ENCODE results near the gene HPSE2. TPM values are rescaled to one million over a fixed set of nuclear protein-coding genes. Genes with fewer than 3 reads are reported as not detected.

HPSE2 gene
- total and polyA plus RNA-seq, 12 donors: 0.04 to 0.24 (median 0.13) TPM; not detected in 6

DNA sequence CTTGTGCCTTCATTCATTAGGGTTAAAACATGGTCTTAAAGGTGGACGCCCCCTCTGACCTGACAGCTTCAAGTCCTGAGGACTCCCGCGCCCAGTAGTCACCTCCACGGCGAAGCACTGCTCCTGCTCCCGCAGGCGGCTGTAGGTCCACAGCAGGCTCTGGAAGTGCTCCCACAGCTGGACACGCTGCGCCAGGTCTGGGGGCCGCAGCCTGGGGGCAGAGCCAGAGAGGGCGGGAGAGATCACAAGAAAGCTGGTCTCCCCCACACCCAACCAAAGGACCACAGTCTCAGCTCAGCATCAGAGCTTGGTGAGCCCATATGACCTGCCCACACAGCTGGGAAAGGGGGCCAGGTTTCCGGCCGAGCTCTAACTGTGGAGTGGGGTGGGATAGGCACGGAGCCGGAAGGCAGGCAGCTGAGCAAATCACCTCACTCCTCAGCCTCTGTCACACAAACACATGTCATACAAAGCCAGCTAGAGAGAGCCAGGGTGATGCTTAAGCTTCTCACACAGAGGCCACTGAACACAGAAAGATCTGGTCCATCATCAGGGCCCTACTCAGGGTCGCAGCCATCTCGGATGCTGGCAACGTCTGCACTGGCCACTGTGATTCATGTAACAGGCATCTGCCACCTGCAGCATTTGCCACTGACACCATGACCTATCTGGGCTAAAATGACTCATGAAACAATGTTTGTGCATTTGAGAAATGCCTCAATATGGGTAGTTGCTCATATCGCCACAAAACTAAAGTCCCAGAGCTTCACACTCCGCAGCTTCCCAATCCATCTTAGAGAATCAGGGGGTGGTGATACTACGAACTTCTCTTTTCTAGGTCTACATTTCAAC is 801.5 kb downstream of the HPSE2 start:
- Histone ChIP-seq H3K4me3 (no peak overlapping the region), H3K27me3 (no peaks in the 10 kb centered on the region), H3K36me3 (peaks cover 6 to 97% (median 44%) of the 10 kb centered on the region in 9 donors), H3K9me3 (peaks cover 0 to 18% (median 0%) of the 10 kb centered on the region in 11 donors), H3K4me1 (peaks cover 0 to 16% (median 6%) of the 10 kb centered on the region in 9 donors), H3K27ac (no peak overlapping the region)
- ATAC-seq (no peak), DNase-seq (no peak)
- intact Hi-C loops (cut with DNase I): no loop called here
- WGBS, 2 donors: 95% methylated on average over 21 of the region's 21 CpGs
- TF ChIP-seq, protein P1, sequence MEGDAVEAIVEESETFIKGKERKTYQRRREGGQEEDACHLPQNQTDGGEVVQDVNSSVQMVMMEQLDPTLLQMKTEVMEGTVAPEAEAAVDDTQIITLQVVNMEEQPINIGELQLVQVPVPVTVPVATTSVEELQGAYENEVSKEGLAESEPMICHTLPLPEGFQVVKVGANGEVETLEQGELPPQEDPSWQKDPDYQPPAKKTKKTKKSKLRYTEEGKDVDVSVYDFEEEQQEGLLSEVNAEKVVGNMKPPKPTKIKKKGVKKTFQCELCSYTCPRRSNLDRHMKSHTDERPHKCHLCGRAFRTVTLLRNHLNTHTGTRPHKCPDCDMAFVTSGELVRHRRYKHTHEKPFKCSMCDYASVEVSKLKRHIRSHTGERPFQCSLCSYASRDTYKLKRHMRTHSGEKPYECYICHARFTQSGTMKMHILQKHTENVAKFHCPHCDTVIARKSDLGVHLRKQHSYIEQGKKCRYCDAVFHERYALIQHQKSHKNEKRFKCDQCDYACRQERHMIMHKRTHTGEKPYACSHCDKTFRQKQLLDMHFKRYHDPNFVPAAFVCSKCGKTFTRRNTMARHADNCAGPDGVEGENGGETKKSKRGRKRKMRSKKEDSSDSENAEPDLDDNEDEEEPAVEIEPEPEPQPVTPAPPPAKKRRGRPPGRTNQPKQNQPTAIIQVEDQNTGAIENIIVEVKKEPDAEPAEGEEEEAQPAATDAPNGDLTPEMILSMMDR (IDR thresholded peaks at IDR 0.05): no peak

DNA sequence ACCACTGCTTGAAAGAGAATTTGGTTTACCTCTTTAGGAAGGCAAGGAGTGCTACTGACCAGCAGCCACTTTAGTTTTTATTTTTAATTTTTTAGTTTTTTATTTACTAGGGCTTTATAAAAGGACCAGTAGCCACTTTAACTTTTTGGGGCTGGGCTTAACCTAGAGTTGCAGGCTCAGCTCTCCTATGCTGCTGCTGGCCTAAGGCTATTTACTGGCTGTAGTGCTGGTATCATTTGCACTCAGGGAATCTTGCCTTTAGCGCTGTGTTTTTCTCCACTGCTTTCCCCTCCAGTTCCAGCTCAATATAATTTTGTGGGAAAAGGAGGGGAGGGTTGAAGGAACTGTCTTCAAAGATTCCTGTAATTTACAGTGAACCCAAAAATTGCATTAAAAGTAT is 802.3 kb downstream of the HPSE2 start:
- H3K36me3 ChIP-seq: peaks cover 6 to 97% (median 44%) of the 10 kb centered on the region in 9 donors
- H3K4me1 ChIP-seq: peaks cover 0 to 16% (median 6%) of the 10 kb centered on the region in 9 donors
- H3K9me3 ChIP-seq: peaks cover 0 to 18% (median 0%) of the 10 kb centered on the region in 11 donors
- TF ChIP-seq, protein P1 (IDR thresholded peaks at IDR 0.05): no peak
- DNase-seq: no peak
- intact Hi-C loops (cut with DNase I): no loop called here
- no peaks in the 10 kb centered on the region for H3K27me3 ChIP-seq
- no peak overlapping the region for H3K4me3 ChIP-seq
- no peak overlapping the region for H3K27ac ChIP-seq
- WGBS, 2 donors: 96 to 98% methylated on average over 1 of the region's 1 CpG
- ATAC-seq: no peak

- Histone ChIP-seq H3K27ac (peak overlapping the region in 1 of 10 donors; percentile 73), H3K36me3 (peaks cover 6 to 99% (median 46%) of the 10 kb centered on the region in 9 donors), H3K4me3 (no peak overlapping the region), H3K27me3 (no peaks in the 10 kb centered on the region), H3K4me1 (peaks cover 0 to 16% (median 6%) of the 10 kb centered on the region in 9 donors), H3K9me3 (peaks cover 0 to 18% (median 0%) of the 10 kb centered on the region in 11 donors)
- intact Hi-C loops (cut with DNase I): no loop called here
- ATAC-seq (no peak), DNase-seq (no peak)
- TF ChIP-seq, protein P1 (IDR thresholded peaks at IDR 0.05): no peak
- 57 to 98% methylated on average over 1 of the region's 1 CpG for WGBS, 2 donors
Observed at GRCh38 chr10:98432330-98432729, 803.3 kb downstream of the HPSE2 start.

DNA sequence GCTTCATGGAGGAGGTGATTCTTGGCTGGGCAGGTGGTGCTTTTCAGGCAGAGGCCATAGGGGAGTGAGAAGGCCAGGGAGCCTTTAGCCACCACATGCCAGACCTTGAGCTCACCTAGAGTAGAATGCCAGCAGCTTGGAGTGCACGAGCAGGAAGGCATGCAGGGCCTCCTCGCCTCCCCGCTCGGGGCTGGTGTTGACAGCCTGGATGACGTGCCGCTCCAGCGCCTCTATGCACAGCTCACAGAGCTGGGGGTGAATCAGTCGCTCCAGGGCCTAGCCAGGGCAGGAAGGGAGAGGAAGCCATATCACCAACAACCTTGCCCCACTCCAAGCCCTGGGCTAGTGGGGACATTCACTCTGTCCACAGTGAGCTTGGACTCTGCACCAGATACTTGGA is 804.6 kb downstream of the HPSE2 start:
- Histone ChIP-seq H3K4me3 (no peak overlapping the region), H3K27me3 (no peaks in the 10 kb centered on the region), H3K4me1 (peaks cover 0 to 14% (median under 1%) of the 10 kb centered on the region in 9 donors), H3K9me3 (peaks cover 0 to 18% (median 0%) of the 10 kb centered on the region in 11 donors), H3K27ac (peak overlapping the region; percentile 29 to 78 (median 58)), H3K36me3 (peaks cover 6 to 100% (median 50%) of the 10 kb centered on the region in 9 donors)
- ATAC-seq (peak; percentile 87 to 98 (median 96)), DNase-seq (peak; percentile 67 to 76)
- intact Hi-C loops (cut with DNase I): no loop called here
- TF ChIP-seq, protein P1 (IDR thresholded peaks at IDR 0.05): no peak
- 51 to 68% methylated on average over 8 of the region's 8 CpGs for WGBS, 2 donors

Data from heart right ventricle (tissue), 16 donors.